SK-N-MC (cell line): ENCODE data around the gene FOXP3.

ENCODE experiments used
- EZH2 ChIP-seq: fragments of 200-600 bp; sonication (generic); IDR thresholded peaks from one replicate; pipeline ENCODE4 v1.6.1; 2017; ENCODE audit warnings: antibody characterized with exemption
- POLR2AphosphoS5 ChIP-seq: IDR thresholded peaks from 2 replicates; pipeline ENCODE4 v1.6.1; 2012; ENCODE audit warnings: mild to moderate bottlenecking, low read depth, low read length, borderline replicate concordance

DNA sequence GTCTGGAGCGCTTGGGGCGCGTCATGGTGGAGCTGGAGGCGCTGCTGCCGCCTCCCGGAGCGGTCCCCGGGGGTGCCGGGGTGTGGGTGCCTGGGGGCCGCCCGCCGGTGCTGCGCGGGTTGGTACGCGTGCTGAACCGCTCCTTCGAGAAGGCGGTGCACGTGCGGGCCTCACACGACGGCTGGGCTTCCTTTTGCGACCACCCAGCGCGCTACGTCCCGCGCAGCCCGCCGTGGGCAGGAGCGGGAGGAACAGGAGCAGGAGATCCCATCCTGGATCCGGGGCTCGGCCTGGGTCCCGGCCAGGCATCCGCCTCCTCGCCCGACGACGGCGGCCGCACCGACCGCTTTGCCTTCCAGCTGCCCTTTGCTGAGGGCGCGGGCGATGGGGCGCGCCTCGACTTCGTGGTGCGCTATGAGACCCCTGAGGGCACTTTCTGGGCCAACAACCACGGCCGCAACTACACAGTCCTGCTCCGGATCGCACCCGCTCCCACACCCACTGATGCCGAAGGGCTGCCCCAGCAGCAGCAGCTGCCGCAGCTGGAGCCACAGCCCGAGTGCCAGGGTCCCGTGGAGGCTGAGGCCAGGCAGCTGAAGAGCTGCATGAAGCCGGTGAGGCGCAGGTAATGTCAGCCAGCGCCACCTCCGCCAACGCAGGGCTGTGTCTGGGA is 5.9 kb upstream of the FOXP3 start:
- TF ChIP-seq EZH2 (no peak), POLR2AphosphoS5 (no peak)
